ENCODE results near the gene LGMN. TPM values are rescaled to one million over a fixed set of nuclear protein-coding genes. Genes with fewer than 3 reads are reported as not detected.
"Not testable (repeated sequence)": the region's sequence is repeated elsewhere in the genome, so short reads cannot be mapped to it uniquely, and the experiment has no call there.

The LGMN gene
- total RNA-seq, 1 experiment from 2014 or later: not detected

GRCh38 chr14:92786427-92786756 lies 38.0 kb upstream of the LGMN start:
- Histone ChIP-seq H3K9me2 (replicated peaks; ENCODE audit: insufficient read depth, low read length) (no peaks in the 10 kb centered on the region), H3K27me3 (ENCODE audit: low read length) (no peaks in the 10 kb centered on the region), H3K36me3 (ENCODE audit: insufficient read depth, low read length) (no peaks in the 10 kb centered on the region), H3K4me3 (ENCODE audit: low read length) (no peak overlapping the region), H3K27ac (ENCODE audit: low read length) (no peak overlapping the region), H4K20me1 (ENCODE audit: insufficient read depth, low read depth, low read length) (no peaks in the 10 kb centered on the region), H2AFZ (ENCODE audit: low read length) (no peak overlapping the region), H3K79me2 (ENCODE audit: low read length) (no peaks in the 10 kb centered on the region), H3K9ac (ENCODE audit: low read length) (no peak overlapping the region), H3K4me2 (ENCODE audit: low read depth, low read length, poor library complexity, severe bottlenecking) (no peak overlapping the region), H3K4me1 (ENCODE audit: low read length) (peaks cover 4% of the 10 kb centered on the region; the same call in 1 of the 2 replicates), H3K9me3 (ENCODE audit: low read length) (no peaks in the 10 kb centered on the region; the same call in 1 of the 2 replicates)
- no peak for DNase-seq

DNA sequence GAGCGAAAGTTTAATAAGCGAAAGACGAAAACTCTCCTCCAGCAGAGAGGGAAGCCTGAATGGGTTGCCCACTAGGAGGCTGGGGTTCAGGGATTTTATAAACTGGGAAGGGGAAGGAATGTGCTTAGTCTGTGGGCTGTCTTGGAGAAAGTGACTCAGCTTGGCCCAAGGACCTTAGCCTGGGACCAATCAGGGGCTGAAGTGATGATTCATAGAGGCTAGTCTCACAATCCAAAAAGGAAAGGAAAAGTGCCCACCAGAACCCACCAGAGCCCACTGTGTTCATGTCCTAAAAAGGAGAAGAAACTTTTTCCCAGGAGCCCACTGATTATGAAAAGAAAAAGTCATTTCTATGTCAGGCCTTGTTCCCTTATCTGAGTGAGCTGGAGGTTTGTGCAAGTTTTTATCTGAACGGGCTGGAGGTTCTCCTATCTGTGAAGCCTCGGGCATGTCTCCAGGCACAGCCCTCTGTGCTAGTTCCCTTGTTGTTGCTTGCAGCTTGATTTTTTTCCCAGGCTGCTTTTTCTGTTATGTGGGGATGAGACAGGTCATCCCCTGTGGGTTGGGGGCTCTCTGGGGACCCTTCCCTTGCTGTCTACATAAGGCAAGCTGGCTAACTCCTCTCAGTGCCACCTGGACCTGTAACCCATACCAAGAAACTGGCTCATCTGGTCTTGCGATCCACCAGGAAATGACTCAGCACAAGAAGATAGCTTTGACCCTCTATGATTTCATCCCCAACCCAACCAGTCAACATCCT lies 37.4 kb upstream of the LGMN start:
- Histone ChIP-seq H3K4me3 (ENCODE audit: low read length) (no peak overlapping the region), H3K4me1 (ENCODE audit: low read length) (peaks cover 4% of the 10 kb centered on the region; the same call in 1 of the 2 replicates), H3K36me3 (ENCODE audit: insufficient read depth, low read length) (no peaks in the 10 kb centered on the region), H3K9me3 (ENCODE audit: low read length) (no peaks in the 10 kb centered on the region; the same call in 1 of the 2 replicates), H3K79me2 (ENCODE audit: low read length) (no peaks in the 10 kb centered on the region), H3K27ac (ENCODE audit: low read length) (no peak overlapping the region), H3K9me2 (replicated peaks; ENCODE audit: insufficient read depth, low read length) (no peaks in the 10 kb centered on the region), H3K4me2 (ENCODE audit: low read depth, low read length, poor library complexity, severe bottlenecking) (no peak overlapping the region), H3K9ac (ENCODE audit: low read length) (no peak overlapping the region), H3K27me3 (ENCODE audit: low read length) (no peaks in the 10 kb centered on the region), H4K20me1 (ENCODE audit: insufficient read depth, low read depth, low read length) (no peaks in the 10 kb centered on the region), H2AFZ (ENCODE audit: low read length) (no peak overlapping the region)
- DNase-seq: no peak

DNA sequence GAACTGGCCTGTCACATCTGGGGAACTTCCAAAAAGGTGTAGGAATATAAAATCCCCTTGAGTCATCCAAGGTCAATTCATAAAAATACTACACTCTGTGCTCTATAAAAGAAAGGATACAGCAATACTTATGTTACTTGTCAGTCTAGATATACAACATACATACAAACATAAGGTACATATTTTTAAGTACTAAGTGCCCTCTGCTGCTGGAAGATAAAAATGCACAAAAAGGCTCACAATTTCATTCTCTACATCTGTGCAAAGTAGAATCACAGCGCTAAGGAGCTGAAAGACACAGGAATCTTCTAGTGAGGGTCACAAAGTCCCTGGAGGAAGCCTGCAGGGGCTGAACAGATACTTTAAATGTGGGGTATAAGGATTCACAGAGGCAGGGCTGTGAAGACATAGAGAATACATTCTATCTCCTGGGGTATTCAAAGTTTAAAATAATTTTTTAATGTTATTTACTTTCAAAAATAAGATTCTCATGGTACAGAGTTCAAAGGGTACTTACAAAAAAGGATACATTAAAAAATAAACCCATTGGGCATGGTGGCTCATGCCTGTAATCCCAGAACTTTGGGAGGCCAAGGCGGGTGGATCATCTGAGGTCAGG lies 35.5 kb upstream of the LGMN start:
- H3K4me2 ChIP-seq (ENCODE audit: low read depth, low read length, poor library complexity, severe bottlenecking): no peak overlapping the region
- no peaks in the 10 kb centered on the region for H3K27me3 ChIP-seq (ENCODE audit: low read length)
- no peaks in the 10 kb centered on the region for H3K9me2 ChIP-seq (replicated peaks; ENCODE audit: insufficient read depth, low read length)
- DNase-seq: peak; percentile 83
- H2AFZ ChIP-seq (ENCODE audit: low read length): no peak overlapping the region
- H3K4me1 ChIP-seq (ENCODE audit: low read length): no peaks in the 10 kb centered on the region
- H3K9ac ChIP-seq (ENCODE audit: low read length): no peak overlapping the region
- no peaks in the 10 kb centered on the region for H3K36me3 ChIP-seq (ENCODE audit: insufficient read depth, low read length)
- no peak overlapping the region for H3K4me3 ChIP-seq (ENCODE audit: low read length)
- H3K79me2 ChIP-seq (ENCODE audit: low read length): no peaks in the 10 kb centered on the region
- no peaks in the 10 kb centered on the region for H4K20me1 ChIP-seq (ENCODE audit: insufficient read depth, low read depth, low read length)
- no peak overlapping the region for H3K27ac ChIP-seq (ENCODE audit: low read length)
- no peaks in the 10 kb centered on the region for H3K9me3 ChIP-seq (ENCODE audit: low read length)

DNA sequence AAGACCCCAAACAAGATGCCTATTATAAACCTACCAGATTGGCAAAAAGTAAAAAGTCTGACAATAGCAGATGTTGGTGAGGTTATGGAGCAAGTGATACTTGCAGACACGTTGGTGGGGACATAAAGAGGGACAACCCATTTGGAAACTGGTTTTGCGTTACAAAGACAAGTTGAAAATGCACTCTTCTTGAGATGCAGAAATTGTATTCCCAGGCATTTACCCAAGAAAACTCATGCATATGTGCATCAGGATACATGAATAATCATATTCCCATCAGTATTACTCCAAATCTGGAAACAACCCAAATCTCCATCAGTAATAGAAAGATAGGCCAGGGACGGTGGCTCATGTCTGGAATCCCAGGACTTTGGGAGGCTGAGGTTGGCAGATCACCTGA lies 32.9 kb upstream of the LGMN start:
- Histone ChIP-seq H3K27me3 (ENCODE audit: low read length) (no peaks in the 10 kb centered on the region), H3K79me2 (ENCODE audit: low read length) (no peaks in the 10 kb centered on the region), H3K4me2 (ENCODE audit: low read depth, low read length, poor library complexity, severe bottlenecking) (no peak overlapping the region), H4K20me1 (ENCODE audit: insufficient read depth, low read depth, low read length) (no peaks in the 10 kb centered on the region), H3K4me1 (ENCODE audit: low read length) (no peaks in the 10 kb centered on the region), H3K4me3 (ENCODE audit: low read length) (no peak overlapping the region), H3K27ac (ENCODE audit: low read length) (no peak overlapping the region), H3K9me3 (ENCODE audit: low read length) (no peaks in the 10 kb centered on the region), H2AFZ (ENCODE audit: low read length) (no peak overlapping the region), H3K9me2 (replicated peaks; ENCODE audit: insufficient read depth, low read length) (no peaks in the 10 kb centered on the region), H3K36me3 (ENCODE audit: insufficient read depth, low read length) (no peaks in the 10 kb centered on the region), H3K9ac (ENCODE audit: low read length) (no peak overlapping the region)
- DNase-seq: no peak

DNA sequence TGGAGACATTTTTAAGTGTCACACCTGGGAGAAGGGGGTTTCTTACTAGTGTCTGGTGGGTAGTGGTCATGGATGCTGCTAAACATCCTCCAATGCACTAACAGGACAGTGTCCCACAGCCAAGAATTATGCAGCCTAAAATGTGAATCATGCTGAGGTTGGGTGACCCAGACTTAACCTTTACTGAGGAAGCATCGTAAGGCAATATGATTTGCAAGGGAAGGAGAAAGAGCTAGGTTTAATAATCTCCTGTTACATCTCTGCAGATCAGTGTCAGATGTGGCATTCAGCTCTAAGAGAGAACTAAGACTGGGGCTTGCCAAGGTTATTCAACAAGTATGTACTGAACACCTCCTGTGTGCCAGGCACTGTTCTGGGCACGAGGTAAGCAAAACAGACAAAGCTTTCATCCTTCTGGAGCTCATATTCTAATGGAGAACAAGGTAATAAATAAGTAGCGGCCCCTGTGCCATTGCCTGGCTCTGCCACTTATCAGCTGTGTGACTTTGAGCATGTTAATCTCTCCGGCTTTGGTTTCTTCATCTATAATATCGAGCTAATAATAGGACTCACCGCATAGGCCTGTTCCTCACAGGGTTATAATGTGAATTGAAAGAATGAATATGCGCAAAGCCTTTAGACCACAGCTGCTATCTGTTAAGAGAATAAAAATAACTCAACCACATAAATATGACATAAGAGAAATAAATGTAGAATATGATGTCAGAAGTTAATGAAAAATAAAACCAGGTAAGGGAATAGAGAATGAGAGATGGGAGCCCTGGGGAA lies 32.2 kb upstream of the LGMN start:
- Histone ChIP-seq H3K36me3 (ENCODE audit: insufficient read depth, low read length) (no peaks in the 10 kb centered on the region), H3K9me2 (replicated peaks; ENCODE audit: insufficient read depth, low read length) (no peaks in the 10 kb centered on the region), H3K9ac (ENCODE audit: low read length) (no peak overlapping the region), H4K20me1 (ENCODE audit: insufficient read depth, low read depth, low read length) (no peaks in the 10 kb centered on the region), H3K9me3 (ENCODE audit: low read length) (no peaks in the 10 kb centered on the region), H2AFZ (ENCODE audit: low read length) (no peak overlapping the region), H3K27me3 (ENCODE audit: low read length) (no peaks in the 10 kb centered on the region), H3K79me2 (ENCODE audit: low read length) (no peaks in the 10 kb centered on the region), H3K4me3 (ENCODE audit: low read length) (no peak overlapping the region), H3K27ac (ENCODE audit: low read length) (no peak overlapping the region), H3K4me1 (ENCODE audit: low read length) (no peaks in the 10 kb centered on the region), H3K4me2 (ENCODE audit: low read depth, low read length, poor library complexity, severe bottlenecking) (no peak overlapping the region)
- no peak for DNase-seq

DNA sequence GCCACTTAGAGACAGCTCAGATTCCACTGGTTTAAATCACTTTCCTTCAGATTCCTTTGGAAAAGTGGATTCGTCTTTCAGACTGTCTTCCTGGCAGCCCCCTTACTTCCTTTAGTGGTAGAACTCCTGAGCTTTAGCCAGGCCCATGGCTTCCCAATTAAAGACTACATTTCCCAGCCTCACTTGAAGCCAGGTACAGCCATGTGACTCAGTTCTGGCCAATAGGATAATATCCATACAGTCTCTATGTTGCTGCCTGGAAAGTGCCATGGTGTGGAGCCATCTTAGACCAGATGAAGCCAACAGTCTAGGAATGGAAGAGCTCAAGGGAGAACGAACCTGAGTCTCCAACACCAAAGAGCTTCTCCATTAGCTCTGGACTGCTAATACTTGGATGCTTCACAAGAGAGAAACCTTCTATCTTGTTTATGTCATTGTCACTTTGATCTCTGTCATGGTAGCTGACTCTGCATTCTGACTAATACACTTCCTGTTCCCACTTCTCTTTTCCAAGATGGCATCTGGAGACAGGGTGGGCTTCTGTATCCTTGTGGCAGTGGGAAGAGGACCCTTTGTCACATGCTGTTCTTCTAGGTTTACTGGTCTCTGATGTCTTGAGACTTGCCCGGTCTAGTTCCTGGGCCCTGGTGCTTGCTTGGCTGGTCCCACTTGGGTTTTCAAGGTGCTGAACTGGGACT lies 30.6 kb upstream of the LGMN start:
- not testable (repeated sequence) for H3K9me3 ChIP-seq (ENCODE audit: low read length); H3K79me2 ChIP-seq (ENCODE audit: low read length); H3K36me3 ChIP-seq (ENCODE audit: insufficient read depth, low read length); H2AFZ ChIP-seq (ENCODE audit: low read length); H3K9ac ChIP-seq (ENCODE audit: low read length); H3K27me3 ChIP-seq (ENCODE audit: low read length); H3K9me2 ChIP-seq (replicated peaks; ENCODE audit: insufficient read depth, low read length); H3K4me1 ChIP-seq (ENCODE audit: low read length); H3K4me3 ChIP-seq (ENCODE audit: low read length); H4K20me1 ChIP-seq (ENCODE audit: insufficient read depth, low read depth, low read length); H3K27ac ChIP-seq (ENCODE audit: low read length); H3K4me2 ChIP-seq (ENCODE audit: low read depth, low read length, poor library complexity, severe bottlenecking)
- DNase-seq: peak; percentile 66

DNA sequence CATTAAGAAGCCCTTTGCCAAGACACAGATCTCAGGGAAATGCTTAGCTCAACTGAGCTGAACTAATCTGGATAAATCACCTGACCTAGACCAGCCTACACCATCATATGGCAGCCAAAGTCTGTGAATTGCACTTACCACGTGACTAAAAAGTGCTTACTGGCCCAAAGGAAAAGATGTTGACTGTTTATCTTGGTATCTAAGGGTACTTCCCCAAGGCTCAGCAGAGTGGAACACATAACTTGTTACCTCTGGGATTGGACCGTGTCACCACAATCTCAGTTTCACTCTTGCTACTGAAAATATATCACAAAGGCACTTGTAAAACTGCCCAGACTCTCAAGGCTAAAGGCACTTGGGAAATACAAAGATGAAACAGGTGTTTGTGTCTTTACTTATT lies 26.9 kb upstream of the LGMN start:
- not testable (repeated sequence) for H3K4me3 ChIP-seq (ENCODE audit: low read length)

DNA sequence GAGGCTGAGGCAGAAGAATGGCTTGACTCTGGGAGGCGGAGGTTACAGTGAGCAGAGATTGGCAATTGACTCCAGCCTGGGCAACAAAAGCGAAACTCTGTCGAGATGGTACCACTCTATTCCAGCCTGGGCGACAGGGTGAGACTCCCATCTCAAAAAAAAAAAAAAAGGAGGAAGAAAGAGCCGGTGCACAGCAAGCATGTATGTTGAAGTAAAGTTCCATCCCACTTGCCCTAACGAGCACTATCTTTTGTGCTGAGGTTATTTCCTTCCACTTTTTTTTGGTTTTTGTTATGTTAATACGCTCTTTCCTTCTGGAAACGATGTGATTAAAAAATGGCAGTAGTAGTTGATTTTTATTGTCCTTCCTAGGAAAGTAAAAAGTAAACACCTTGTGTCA lies 26.1 kb upstream of the LGMN start:
- Histone ChIP-seq H3K4me2 (ENCODE audit: low read depth, low read length, poor library complexity, severe bottlenecking) (no peak overlapping the region), H3K36me3 (ENCODE audit: insufficient read depth, low read length) (no peaks in the 10 kb centered on the region), H3K27me3 (ENCODE audit: low read length) (no peaks in the 10 kb centered on the region), H3K9me3 (ENCODE audit: low read length) (no peaks in the 10 kb centered on the region), H3K79me2 (ENCODE audit: low read length) (no peaks in the 10 kb centered on the region), H3K9me2 (replicated peaks; ENCODE audit: insufficient read depth, low read length) (no peaks in the 10 kb centered on the region), H4K20me1 (ENCODE audit: insufficient read depth, low read depth, low read length) (no peaks in the 10 kb centered on the region), H2AFZ (ENCODE audit: low read length) (no peak overlapping the region), H3K4me3 (ENCODE audit: low read length) (no peak overlapping the region), H3K9ac (ENCODE audit: low read length) (no peak overlapping the region), H3K4me1 (ENCODE audit: low read length) (no peaks in the 10 kb centered on the region), H3K27ac (ENCODE audit: low read length) (no peak overlapping the region)
- no peak for DNase-seq

More for the DNA sequence above, 26.9 kb upstream of the LGMN start:
- not testable (repeated sequence) for DNase-seq; H3K4me2 ChIP-seq (ENCODE audit: low read depth, low read length, poor library complexity, severe bottlenecking); H4K20me1 ChIP-seq (ENCODE audit: insufficient read depth, low read depth, low read length); H3K4me1 ChIP-seq (ENCODE audit: low read length); H3K36me3 ChIP-seq (ENCODE audit: insufficient read depth, low read length); H3K9ac ChIP-seq (ENCODE audit: low read length); H3K27me3 ChIP-seq (ENCODE audit: low read length); H2AFZ ChIP-seq (ENCODE audit: low read length); H3K79me2 ChIP-seq (ENCODE audit: low read length); H3K9me2 ChIP-seq (replicated peaks; ENCODE audit: insufficient read depth, low read length); H3K27ac ChIP-seq (ENCODE audit: low read length); H3K9me3 ChIP-seq (ENCODE audit: low read length)
